Measurements from ENCODE around the gene SIGLEC11.
"Not testable (repeated sequence)": the region's sequence is repeated elsewhere in the genome, so short reads cannot be mapped to it uniquely, and the experiment has no call there.

Gene SIGLEC11

DNA sequence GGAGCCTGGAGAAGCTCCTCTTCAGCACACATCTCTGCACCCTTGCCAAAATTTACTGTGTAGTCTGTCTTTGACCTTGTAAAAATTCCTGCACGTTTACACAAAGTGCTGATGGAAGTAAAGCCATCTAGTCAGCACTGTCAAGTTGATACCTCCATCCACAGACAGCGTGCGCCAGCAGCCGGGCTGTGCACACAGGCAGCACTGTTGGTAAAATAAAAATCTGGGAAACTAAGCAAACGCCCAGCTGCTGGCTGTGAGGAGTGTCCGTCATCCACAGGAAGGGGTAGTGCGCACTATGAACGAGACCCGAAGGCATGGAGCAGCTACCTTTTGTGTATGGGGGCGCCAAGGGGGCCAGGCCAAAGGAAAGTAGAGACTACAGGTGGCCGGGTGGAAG, 17.4 kb upstream of the SIGLEC11 start:
- DNase-seq = no peak

DNA sequence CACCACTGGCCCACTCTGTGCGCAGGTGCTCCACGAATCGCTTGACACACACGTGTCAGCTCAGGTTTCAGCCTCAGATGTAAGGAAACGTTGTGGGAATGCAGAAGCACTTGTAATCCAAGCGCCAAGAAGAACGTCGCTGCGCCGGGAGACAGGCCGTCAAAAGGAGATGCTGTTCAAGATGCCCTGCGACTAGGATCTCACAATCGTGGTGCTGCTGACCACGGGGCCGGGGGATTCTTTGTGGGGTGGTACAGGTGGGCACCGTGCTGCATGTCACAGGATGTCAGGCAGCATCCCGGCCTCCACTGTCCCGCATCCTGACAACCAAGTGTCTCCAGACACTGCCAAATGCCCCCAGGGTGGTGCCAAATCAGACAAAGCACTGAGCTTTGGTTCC, 16.9 kb upstream of the SIGLEC11 start:
- no peak for DNase-seq

DNA sequence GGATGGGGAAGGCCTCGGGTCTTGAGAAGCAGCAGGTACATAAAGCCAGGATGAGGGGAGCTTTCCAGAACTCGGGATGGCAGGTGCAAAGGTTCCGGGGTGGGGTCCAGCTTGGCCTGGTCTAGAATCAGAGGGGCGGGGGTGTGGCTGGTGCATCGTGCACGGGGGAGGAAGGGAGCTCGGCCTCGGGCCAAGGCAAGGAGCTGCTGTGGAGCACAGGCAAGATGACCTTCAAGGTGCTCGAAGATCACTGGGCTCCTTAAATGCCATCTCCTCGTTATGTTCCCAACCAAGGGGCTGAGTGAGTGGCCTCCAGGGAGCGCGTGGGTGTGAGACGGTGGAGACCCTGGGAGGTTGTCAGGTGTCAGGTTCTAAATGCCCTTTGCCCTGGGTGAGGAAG, 16.1 kb upstream of the SIGLEC11 start:
- DNase-seq = no peak

DNA sequence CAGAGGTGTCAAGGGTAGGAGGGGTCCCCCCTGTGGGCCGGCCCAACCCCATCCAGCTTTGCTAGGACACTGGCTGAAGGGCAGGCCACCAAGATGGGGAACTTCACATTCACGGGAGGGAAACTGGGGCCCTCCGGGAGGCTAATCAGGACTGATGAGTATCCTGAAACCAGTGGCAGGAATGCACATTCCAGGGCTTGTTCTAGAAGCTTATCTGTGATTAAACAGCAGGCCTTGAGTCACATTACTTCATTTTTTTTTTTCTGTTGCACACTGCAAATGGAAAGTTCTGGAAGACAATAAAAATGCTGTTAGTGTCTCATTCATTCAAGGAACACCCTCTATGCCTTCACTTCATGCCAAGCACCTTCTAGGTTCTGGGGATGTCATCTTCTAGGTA, 15.5 kb upstream of the SIGLEC11 start:
- no peak for DNase-seq

DNA sequence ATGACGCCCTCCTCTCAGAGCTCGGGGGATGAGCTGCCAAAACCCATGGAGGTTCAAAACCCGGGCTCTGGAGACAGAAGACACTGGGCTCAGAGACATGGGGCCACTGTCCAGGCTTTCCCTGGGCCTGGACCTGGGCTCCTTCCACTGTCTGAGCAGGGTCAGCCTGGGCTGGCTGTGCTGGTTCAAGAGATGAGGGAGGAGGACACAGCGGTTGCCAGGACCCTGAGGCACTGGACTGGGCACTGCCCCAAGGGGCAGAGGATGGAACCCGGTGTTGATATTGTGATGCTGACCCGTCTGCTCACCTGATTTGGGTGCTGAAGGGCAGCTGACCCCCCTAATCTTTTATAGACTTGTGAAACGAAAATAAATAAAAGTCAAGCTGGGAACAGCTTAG, 14.1 kb upstream of the SIGLEC11 start:
- no peak for DNase-seq

DNA sequence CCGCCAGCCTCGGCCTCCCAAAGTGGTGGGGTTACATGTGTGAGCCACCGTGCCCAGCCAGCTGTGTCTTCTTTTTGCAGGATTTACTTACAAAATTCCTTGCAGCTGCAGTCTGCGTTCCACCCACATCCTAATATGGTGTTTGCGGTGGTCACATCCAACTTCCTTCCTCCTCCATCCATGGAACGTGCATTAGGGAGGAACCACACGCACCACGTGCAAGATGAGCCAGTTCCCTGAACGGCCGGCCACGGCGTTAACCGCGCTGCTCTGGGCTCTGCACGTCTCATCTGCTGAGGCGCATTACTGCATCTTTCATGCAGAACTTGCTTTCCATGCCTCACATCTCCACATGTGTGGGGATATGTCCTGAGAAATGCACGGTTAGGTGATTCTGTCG, 13.0 kb upstream of the SIGLEC11 start:
- DNase-seq = no peak

DNA sequence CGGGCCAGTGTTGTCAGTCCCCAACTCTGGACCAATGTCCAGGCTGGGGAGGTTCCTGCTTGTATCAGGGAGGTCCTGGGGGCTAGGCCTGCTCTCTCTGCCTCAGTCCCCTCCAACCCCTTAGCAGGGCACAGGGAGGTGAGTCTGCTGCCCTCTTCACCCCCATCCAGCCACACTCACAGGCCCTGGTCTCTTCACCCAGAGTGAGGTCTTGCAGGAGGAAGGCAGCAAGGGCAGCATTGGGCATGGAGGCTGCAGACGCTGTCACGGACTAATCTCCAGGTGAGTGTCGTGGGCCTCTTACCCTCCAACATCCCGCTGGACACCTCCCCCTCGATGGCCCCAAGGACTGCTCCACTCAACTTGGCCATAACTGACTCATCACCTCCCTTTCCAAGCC, 11.9 kb upstream of the SIGLEC11 start:
- no peak for DNase-seq

DNA sequence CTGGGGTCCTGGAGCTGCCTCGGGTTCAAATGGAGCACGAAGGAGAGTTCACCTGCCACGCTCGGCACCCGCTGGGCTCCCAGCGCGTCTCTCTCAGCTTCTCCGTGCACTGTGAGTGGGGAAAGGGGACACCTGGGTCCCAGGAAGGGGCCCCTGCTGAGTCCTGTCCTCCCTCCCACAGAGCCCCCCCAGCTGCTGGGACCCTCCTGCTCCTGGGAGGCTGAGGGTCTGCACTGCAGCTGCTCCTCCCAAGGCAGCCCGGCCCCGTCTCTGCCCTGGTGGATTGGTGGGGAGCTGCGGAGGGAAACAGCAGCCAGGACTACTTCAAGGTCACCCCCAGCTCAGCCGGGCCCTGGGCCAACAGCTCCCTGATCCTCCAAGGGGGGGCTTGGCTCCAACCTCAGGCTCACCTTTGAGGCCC, 11.0 kb upstream of the SIGLEC11 start:
- DNase-seq = no peak

DNA sequence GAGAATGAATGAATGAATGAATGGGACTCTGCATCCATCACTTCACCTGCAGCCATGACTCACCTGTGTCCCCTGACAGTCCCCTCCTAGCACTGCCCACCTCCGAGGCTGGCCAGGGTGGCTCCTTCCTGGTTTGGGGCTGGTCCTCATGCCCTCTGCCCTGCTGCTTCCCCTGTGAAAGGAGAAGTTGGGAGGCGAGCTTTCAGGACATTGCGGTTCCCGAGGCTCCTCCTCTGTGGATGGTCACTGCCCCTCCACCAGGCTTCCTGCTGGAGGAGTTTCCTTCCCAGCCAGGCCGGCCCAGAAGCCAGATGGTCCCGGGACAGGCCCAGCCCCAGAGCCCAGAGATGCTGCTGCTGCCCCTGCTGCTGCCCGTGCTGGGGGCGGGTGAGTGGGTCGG, 8.4 kb upstream of the SIGLEC11 start:
- not testable (repeated sequence) for DNase-seq

DNA sequence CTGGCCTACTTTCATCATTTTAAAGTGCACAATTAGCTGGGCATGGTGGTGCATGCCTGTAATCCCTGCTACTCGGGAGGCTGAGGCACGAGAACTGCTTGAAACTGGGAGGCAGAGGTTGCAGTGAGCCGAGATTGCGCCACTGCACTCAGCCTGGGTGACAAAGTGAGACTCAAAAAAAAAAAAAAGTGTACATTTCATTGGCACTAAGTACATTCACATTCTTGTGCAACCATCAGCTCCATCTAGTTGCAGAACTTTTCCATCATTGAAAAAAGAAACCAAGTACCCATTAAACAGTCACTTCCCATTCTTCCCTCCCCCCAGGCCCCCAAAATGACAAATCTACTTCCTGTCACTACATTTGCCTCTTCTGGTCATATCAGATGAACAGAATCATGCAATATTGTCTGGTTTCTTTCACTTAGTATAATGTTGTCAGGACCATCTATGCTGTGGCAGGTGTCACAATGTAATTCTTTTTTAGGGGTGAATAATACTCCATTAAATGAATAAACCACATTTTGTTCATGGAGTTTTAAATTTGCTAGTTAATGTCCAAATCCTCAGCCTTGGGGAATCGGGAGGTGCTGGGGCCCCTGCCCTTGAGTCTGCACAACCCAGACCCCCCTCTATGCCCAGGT, 7.4 kb upstream of the SIGLEC11 start:
- DNase-seq = no peak

DNA sequence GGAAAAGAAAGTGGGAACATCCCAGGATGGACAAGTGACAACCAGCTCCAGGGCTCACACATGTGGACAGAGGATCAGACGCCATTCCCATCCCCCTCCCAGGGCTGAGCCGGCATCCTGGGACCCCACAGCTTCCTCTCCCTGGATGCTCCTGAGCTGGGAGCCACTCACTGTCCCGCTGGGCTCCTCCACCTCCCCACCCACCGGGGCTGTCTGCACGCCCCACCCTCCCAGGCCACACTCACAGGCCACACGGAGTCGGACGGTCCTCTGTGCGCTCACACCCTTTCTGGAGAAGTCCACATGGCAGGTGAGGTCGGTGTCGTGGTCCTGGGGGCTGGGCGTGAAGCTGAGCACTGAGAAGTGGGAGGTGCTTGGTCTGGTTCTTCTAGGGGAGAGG, 1.1 kb downstream of the SIGLEC11 start:
- not testable (repeated sequence) for DNase-seq

DNA sequence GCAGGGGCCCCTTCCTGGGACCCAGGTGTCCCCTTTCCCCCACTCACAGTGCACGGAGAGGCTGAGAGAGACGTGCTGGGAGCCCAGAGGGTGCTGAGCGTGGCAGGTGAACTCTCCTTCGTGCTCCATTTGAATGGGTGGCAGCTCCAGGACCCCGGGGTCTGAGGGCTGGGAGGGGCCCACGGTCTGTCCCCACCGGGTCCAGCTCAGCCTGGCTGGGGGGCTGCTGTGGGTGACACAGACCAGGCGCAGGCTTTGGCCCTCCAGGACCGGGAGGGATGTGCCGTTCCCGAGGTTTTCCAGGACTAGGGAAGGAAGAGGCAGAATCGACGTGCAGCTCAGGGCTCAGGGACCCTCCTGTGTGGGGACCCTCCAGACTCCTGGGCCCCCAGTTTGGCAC, 2.4 kb downstream of the SIGLEC11 start:
- not testable (repeated sequence) for DNase-seq

DNA sequence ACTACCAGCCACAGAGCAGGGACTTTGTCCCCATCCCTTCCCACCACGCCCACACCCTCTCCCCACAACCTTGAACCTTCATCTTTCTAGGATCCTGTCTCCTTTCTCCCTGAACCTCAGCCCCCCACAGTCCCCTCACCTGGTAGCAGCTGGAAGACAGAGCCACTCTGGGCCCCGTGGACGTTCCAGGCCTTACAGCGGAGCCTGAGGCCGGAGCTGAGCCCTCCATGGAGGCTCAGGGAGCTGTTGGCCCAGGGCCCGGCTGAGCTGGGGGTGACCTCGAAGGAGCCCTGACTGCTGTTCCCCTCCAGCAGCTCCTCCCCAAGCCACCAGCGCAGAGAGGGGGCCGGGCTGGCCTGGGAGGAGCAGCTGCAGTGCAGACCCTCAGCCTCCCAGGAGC, 2.8 kb downstream of the SIGLEC11 start:
- DNase-seq = not testable (repeated sequence)

DNA sequence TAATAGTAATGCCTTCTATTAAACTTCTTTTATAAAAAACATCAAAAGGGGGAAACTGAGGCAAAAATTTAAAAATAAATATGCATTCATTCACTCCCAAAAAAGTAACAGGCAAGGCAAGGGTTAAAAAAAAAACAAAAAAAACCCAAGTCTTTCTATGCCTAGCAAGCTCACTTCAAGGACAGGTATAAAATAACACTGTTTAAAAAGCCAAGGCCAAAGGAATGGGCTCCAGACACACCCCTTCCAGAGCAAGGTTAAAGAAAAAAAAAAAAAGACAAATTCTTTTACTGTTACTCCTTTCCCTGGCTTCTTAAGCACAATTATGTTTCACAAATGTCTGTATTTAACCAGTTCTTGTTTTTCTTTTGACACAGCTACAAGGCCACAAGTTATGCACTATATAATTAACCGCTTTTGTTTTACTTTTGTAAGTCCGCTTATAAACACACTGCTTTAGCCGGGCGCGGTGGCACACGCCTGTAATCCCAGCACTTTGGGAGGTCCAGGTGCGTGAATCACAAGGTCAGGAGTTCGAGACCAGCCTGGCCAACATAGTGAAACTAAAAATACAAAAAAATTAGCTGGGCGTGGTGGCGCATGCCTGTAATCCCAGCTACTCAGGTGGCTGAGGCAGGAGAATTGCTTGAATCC, 3.6 kb downstream of the SIGLEC11 start:
- no peak for DNase-seq

DNA sequence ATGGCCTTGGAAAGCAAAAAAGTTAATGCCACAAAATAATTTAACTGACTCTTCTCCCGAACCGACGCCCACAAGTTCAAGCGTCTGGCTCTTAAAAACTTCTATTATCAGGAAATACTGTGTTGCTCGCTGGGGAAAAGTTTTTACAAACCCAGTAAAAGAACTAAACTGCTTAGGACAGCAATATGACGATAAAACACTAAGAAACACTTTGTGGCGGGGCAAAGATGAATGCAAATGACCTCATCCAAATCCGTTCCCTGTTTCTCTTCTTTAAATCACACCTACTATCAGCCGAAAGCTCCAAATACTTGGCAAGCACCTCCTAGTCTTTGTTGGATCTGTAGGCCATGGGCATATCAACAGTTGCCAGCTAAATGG, 4.9 kb downstream of the SIGLEC11 start:
- no peak for DNase-seq

DNA sequence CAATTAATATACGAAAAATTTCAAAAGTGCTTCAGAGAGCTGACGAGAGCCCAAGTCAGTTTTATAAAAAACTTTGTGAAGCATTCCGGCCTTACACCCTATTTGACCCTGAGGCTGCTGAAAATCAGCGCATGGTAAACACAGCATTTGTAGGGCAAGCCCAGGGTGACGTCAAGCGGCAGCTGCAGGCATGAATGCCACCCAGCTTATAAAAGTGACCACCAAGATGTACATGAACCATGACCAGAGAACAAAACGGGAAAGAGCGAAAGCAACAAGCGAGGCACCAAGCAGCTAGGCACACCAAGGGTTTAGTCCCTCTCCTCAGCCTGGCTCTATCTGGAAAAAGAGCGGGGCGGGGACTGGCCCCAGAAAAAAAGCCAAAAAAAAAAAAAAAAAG, 6.0 kb downstream of the SIGLEC11 start:
- no peak for DNase-seq

DNA sequence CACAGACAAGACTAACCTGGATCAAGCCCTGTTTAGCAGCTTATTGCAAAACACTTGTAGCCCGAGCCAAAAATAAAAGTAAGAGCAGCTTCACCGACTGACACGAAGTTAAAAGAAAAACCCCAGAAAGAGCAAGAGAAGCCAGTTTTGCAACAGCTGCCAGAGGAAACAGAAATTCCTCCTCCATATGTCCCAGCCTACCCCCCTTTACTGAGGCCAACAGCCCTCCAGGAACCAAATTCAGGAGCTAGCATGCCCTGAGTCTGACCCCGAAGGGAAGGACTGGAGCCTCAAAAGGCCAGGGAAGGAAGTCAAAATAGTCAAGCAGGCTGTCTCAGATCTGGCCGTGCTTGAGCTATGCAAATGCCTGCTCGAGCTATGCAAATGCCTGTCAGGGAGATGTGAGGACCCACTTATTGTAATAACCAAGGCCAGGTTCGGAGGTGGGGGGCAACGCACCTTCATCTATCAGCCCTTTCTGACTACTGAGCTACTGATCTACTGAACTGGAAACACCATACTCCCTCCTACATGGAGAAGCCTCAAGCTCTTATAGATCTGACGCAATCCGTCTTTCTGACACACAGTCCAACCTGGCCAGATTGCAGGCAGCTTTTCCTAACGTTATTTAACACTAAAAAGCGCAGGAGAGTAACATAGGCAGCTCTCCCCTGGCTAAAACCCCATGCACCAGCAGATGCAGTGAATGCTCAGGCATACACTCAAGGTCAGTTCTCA, 6.7 kb downstream of the SIGLEC11 start:
- DNase-seq = no peak

DNA sequence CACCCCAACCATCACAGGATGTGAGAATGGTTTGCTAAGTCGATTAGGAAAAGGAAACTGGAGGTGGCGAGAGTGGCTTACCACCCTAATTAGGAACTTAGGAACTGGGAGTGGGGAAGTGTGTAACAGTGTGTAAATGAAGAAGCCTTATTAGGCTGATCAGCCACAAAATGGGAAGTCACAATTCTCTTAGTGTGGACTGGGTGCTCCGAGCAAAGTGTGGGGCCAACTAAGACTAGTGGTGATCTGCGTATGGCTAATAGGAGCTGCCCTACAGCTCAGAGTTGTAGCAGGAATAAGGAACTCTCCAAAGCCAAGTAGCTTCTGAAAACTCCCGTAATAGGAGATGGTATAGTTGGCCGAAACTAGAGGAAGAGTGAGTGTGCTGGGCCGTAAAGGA, 7.6 kb downstream of the SIGLEC11 start:
- DNase-seq = no peak

DNA sequence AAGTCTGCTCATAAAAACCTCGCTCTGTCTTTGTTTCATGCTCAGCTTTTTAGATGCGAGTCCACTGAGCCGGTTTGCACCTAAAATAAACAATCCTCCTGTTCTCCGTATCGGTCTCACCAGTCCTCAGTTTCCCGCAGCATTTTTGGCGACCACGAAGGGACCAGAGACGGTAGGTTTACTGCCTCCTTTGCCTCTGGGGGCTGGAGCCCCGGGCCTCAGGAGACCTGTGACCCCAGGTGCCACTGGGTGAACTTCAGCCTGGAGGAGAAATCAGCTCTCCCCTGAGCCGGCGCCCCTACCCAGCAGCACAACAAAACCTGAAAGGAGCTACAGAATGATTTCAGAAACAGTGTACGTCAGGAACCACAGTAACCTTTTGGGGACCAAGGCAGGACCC, 8.1 kb downstream of the SIGLEC11 start:
- no peak for DNase-seq

DNA sequence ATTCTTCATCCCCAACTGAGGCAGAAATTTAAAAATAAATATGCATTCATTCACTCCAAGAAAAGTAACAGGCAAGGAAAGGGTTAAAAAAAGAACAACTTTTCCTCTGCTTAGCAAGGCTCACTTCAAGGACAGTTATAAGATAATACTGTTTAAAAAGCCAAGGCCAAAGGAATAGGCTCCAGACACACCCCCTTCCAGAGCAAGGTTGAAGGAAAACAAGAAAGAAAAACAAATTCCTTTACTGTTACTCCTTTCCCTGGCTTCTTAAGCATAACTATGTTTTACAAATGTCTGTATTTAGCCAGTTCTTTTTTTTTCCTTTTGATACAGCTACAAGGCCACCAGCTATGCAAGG, 8.5 kb downstream of the SIGLEC11 start:
- DNase-seq = no peak

DNA sequence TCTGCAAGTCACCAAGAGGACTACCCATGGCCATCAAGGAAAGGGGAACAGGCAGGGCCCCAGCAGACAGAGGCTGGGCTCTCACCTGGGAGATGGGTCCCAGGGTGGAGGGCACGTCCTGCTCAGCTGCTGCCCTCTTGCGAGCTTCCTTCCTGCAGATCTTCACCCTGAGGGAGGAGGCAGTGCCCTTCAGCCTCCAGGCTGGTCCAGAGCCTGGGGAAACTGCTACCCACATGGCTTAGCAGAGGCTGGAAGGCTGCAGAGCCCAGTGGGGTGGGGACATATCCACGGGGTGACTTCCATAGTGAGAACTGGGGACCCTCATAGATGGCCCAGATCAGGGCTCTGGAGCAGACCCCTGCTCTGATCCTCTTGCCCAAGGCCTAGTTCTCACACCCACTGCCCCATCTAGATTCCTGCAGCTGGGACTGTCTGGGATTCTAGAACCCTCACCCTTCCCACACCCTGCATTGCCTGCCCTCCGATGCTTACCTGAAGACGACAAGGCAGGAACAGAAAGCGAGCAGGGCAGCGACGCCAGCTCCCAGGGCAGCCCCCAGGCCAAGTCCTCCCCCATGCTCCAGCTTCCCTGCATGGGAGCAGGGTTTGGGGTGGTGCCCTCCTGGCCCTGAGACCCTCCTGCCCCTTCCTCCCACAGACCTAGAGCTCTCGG, 9.0 kb downstream of the SIGLEC11 start:
- DNase-seq = no peak

DNA sequence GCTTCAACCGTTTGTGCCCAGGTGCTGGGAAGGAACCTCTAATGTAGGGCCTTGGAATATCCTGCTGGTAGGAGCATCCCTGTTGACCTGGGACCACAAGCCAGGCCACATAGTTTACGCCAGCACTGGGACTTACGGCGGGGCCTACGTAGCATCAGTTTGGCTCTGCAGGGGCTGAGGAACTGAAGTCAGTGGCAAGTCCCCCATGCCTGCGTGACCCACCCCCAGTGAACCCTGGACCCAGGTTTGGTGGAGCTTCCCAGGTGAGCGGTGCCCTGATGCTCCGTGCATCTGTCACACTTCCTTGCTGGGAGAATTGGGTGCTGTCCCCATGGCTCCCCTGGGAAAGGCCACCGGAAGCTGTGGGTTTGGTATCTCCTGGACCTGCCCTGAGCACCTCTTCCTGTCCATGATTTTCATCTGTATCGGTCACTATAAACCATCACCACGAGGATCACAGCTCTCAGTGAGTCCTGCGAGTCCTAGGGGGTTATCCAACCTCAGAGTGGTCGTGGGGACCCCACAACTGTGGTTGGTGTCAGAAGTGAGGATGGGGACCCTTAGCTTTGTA, 9.9 kb downstream of the SIGLEC11 start:
- DNase-seq = no peak

DNA sequence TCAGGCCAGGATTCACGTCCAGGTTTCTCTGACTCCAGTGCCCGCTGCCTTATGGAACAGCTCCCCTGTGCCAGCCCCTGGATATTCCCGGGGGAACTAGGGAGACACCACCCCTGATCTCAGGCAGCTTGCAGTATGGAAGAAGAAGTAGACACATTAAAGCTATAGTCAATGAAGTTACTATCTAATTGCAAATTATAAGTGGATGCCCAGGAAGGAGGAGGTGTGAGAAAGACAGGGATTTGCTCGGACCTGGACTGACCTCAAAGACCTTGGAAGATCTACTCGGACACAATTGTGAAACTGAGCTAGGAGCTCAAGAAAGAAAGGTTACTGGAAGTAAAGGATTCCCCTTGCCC, 10.4 kb downstream of the SIGLEC11 start:
- no peak for DNase-seq
